A549 (cell line): Measurements from ENCODE around the gene CCRL2.

Experiments used
- MAX ChIP-seq: IDR thresholded peaks from 2 replicates; pipeline ENCODE4 v1.6.1; 2012
- MYC ChIP-seq: IDR thresholded peaks from 2 replicates; pipeline ENCODE4 v1.6.1; 2012; ENCODE audit warnings: mild to moderate bottlenecking, inconsistent platforms, low read length, improper control_type of control experiment, borderline replicate concordance
- USF2 ChIP-seq: fragments of 450-650 bp; IDR thresholded peaks from 2 replicates; pipeline ENCODE4 v1.6.1; 2014; ENCODE audit warnings: antibody characterized with exemption
- ZFP36 ChIP-seq: fragments of 450-650 bp; IDR thresholded peaks from 2 replicates; pipeline ENCODE4 v1.6.1; 2014; ENCODE audit warnings: borderline replicate concordance; ENCODE audit not compliant: partially characterized antibody

DNA sequence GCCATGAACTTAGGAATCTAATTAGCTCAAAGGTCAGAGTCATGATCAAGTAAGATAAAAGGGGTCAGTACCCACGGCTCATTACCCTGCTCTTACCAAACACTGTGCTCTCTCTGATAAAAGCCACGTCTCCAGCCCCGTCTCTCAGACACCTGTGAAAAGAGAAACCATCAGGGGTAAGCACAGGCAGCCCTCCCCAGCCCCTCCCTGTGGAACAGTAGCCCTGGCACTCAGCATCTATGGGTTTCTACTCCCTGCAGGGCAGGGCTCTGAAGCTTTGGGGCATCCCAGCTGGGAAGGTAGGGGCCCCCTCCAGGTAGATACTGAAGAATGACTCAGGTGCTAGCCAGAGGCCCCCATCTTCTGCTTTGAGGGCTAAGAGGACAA, 47.1 kb downstream of the CCRL2 start:
- TF ChIP-seq USF2 (no peak), ZFP36 (no peak), MAX (no peak), MYC (no peak)
